ENCODE measurements around the gene SCFD2. TPM values are rescaled to one million over a fixed set of nuclear protein-coding genes. Genes with fewer than 3 reads are reported as not detected.

SCFD2 gene
- total RNA-seq, 1 experiment from 2014 or later = 7.4 TPM

DNA sequence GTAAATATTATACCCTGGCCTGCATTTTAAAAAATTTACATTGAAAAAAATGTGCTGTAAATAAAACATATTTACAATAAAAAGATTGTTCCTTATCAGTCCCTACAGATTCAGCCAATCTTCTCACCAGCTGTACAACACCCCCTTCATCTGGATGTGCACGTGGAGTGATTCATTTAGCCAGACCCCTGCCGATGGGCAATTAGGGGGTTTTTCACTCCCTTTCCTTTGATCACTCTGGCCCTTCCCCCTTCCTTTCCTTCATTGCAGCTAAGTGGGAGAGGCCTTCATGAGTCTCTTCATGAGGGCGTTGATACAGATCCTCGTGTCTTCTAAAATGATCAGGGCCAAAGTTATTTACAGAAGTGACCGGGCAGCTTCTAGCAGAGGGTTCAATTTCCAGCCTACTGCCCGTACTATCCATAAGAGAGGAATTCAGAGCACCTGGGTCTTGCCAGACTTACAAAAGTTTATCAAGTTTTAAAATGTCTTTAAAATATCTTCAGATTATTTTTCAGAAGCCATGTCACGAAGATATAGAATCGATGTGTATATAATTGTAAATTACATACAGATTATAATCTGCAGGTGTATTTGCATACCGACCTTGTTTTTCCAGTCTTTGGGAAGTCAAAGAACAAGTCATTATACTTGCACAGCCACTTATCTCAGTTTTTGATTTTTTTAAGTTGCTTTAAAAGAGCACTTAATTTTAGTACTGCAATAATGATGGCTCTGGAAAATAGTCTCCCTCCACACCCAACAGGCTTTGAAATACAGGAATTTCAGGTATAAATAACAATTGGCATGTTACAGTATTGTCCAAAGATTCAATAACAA is 525.1 kb downstream of the SCFD2 start:
- no peak for ATAC-seq
- CTCF ChIA-PET = no interaction called here
- intact Hi-C loops (cut with micrococcal nuclease; ENCODE audit: unreplicated experiment) = no loop called here
- no peaks in the 10 kb centered on the region for H3K36me3 ChIP-seq (ENCODE audit: control insufficient read depth, insufficient read depth, low read length)
- no peaks in the 10 kb centered on the region for H3K27me3 ChIP-seq (ENCODE audit: control insufficient read depth, insufficient read depth, low read length)
- DNase-seq (ENCODE audit: low read depth, low spot score) = no peak
- no peaks in the 10 kb centered on the region for H3K4me1 ChIP-seq (ENCODE audit: control insufficient read depth, insufficient read depth, low read length)
- in situ Hi-C loops (cut with HindIII; ENCODE audit: low pct_unique_long_range_greater_than_20kb, low sequenced_read_pairs) = no loop called here
- TF ChIP-seq POLR2AphosphoS5 (IDR thresholded peaks at IDR 0.05; ENCODE audit: low read depth, low read length) (no peak), TCF7L2 (IDR thresholded peaks at IDR 0.05; ENCODE audit: low read depth, low read length) (no peak), SIN3A (IDR thresholded peaks at IDR 0.05; ENCODE audit: borderline replicate concordance, insufficient read depth, low read depth, low read length) (no peak)
- TF ChIP-seq, protein P1, sequence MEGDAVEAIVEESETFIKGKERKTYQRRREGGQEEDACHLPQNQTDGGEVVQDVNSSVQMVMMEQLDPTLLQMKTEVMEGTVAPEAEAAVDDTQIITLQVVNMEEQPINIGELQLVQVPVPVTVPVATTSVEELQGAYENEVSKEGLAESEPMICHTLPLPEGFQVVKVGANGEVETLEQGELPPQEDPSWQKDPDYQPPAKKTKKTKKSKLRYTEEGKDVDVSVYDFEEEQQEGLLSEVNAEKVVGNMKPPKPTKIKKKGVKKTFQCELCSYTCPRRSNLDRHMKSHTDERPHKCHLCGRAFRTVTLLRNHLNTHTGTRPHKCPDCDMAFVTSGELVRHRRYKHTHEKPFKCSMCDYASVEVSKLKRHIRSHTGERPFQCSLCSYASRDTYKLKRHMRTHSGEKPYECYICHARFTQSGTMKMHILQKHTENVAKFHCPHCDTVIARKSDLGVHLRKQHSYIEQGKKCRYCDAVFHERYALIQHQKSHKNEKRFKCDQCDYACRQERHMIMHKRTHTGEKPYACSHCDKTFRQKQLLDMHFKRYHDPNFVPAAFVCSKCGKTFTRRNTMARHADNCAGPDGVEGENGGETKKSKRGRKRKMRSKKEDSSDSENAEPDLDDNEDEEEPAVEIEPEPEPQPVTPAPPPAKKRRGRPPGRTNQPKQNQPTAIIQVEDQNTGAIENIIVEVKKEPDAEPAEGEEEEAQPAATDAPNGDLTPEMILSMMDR (IDR thresholded peaks at IDR 0.05) = no peak
- TF ChIP-seq, protein P2, sequence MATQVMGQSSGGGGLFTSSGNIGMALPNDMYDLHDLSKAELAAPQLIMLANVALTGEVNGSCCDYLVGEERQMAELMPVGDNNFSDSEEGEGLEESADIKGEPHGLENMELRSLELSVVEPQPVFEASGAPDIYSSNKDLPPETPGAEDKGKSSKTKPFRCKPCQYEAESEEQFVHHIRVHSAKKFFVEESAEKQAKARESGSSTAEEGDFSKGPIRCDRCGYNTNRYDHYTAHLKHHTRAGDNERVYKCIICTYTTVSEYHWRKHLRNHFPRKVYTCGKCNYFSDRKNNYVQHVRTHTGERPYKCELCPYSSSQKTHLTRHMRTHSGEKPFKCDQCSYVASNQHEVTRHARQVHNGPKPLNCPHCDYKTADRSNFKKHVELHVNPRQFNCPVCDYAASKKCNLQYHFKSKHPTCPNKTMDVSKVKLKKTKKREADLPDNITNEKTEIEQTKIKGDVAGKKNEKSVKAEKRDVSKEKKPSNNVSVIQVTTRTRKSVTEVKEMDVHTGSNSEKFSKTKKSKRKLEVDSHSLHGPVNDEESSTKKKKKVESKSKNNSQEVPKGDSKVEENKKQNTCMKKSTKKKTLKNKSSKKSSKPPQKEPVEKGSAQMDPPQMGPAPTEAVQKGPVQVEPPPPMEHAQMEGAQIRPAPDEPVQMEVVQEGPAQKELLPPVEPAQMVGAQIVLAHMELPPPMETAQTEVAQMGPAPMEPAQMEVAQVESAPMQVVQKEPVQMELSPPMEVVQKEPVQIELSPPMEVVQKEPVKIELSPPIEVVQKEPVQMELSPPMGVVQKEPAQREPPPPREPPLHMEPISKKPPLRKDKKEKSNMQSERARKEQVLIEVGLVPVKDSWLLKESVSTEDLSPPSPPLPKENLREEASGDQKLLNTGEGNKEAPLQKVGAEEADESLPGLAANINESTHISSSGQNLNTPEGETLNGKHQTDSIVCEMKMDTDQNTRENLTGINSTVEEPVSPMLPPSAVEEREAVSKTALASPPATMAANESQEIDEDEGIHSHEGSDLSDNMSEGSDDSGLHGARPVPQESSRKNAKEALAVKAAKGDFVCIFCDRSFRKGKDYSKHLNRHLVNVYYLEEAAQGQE (IDR thresholded peaks at IDR 0.05; ENCODE audit: insufficient read depth in 1 of 2, low read depth in 2 of 2, low read length in 1 of 2) = no peak
- H3K4me3 ChIP-seq (ENCODE audit: low read depth in 2 of 2, low read length in 2 of 2) = no peak overlapping the region
- H3K27ac ChIP-seq (ENCODE audit: low read length) = no peak overlapping the region
- no peaks in the 10 kb centered on the region for H3K9me3 ChIP-seq (ENCODE audit: control insufficient read depth, insufficient read depth, low read depth, low read length)
- POLR2A ChIA-PET = no interaction called here
- no TSS peak for BruUV-seq (replicated peaks)

DNA sequence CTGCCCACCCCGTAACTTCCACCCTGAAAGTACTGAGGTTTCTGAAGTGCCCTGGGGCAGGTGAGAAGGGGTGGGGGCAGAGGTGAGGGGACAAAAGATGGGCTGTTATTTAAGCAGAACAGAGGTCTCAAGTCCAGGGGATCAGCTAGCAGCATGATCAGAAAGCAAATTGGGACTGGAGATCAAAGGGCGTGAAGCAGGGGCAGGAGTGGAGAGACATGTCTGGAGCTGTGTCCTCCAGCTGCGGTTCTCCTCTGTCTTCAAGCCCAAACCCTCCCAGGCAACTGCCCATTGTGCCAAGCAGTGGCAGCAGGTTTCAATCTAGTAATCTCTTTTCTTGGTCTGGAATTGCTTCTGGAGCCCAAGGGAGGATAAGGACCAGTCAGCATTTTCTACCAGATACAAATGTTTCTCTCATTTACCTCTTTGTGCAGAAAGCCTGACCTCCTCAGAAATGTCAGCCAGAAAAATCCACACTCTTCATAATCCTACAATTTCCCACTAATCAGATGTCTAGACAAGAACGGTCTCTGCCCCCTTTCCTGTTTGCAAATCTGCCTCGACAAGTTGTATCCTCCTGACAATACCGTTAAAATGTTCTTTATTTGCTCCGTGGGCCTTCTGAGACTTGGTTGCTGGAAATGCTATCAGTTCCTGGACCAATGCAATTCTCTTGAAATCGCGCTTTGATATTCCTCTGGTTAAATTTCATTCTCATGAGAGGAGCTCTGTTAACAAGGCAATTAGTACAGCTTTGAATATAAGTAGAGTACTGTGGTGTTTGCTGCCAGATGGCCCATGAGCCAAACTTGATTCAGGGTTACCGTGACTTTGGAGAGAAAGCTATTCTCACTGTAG is 526.9 kb downstream of the SCFD2 start:
- no peaks in the 10 kb centered on the region for H3K9me3 ChIP-seq (ENCODE audit: control insufficient read depth, insufficient read depth, low read depth, low read length)
- no peak for DNase-seq (ENCODE audit: low read depth, low spot score)
- ChIA-PET POLR2A (no interaction called here), CTCF (no interaction called here)
- H3K27me3 ChIP-seq (ENCODE audit: control insufficient read depth, insufficient read depth, low read length) = no peaks in the 10 kb centered on the region
- H3K4me1 ChIP-seq (ENCODE audit: control insufficient read depth, insufficient read depth, low read length) = no peaks in the 10 kb centered on the region
- no peak overlapping the region for H3K27ac ChIP-seq (ENCODE audit: low read length)
- no TSS peak for BruUV-seq (replicated peaks)
- ATAC-seq = no peak
- TF ChIP-seq, protein P1 (IDR thresholded peaks at IDR 0.05) = no peak
- no peak for TF ChIP-seq TCF7L2 (IDR thresholded peaks at IDR 0.05; ENCODE audit: low read depth, low read length)
- TF ChIP-seq SIN3A (IDR thresholded peaks at IDR 0.05; ENCODE audit: borderline replicate concordance, insufficient read depth, low read depth, low read length) = no peak
- no peak for TF ChIP-seq POLR2AphosphoS5 (IDR thresholded peaks at IDR 0.05; ENCODE audit: low read depth, low read length)
- TF ChIP-seq, protein P2 (IDR thresholded peaks at IDR 0.05; ENCODE audit: insufficient read depth in 1 of 2, low read depth in 2 of 2, low read length in 1 of 2) = no peak
- no peaks in the 10 kb centered on the region for H3K36me3 ChIP-seq (ENCODE audit: control insufficient read depth, insufficient read depth, low read length)
- intact Hi-C loops (cut with micrococcal nuclease; ENCODE audit: unreplicated experiment) = no loop called here
- H3K4me3 ChIP-seq (ENCODE audit: low read depth in 2 of 2, low read length in 2 of 2) = no peak overlapping the region
- in situ Hi-C loops (cut with HindIII; ENCODE audit: low pct_unique_long_range_greater_than_20kb, low sequenced_read_pairs) = no loop called here
